Activated CD4-positive, alpha-beta T cell treated with anti-CD3 and anti-CD28 coated beads for 48 hours (primary cell): ENCODE data around the gene GATB.

ENCODE experiments used
- DNase-seq: peaks from one replicate; pipeline ENCODE4 v3.0.0-alpha.2; 2020

The GATB gene

GRCh38 chr4:151728679-151729078 is 32.1 kb downstream of the GATB start:
- no peak for DNase-seq

DNA sequence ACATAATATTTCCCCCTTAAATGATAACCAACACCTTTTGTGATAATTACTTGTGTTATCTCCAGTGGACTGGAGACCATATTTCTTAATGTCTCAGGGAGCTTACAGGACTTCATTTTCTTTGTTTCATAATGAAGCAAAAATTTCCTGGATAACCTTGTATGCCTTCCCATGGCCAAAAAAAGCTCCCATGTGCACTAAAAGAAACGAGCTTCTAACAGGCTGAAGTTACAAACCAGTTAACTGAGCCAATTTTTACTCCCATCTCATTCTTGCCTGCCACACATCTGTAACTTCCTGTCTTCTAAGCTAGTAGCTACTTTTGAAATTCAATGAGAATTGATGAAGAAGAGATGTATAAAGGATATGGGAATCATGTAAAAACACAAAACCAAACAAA is 32.8 kb downstream of the GATB start:
- no peak for DNase-seq

- DNase-seq: no peak
These were observed 33.4 kb downstream of the GATB start for GRCh38 chr4:151727365-151727764.

DNA sequence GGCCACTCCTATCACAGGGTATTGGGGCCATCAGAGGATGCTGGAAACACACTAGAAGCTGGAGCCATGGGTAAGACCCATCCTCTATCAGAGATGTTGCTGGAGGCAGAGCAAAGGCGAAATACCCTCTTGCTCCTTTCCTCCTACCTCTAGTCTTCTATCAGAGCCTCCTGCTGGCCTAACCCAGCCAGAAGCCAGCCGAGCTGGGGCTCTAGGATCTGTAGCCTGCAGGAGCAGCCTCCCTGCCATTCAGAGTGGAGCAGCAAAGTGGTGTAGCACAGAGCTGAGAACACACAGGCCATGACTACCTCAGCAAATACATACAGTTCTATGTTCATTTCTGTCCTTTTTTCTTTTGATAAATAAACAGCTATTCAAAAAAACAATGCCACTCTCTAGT is 35.7 kb downstream of the GATB start:
- DNase-seq: peak; percentile 4

GRCh38 chr4:151721916-151722315 is 38.9 kb downstream of the GATB start:
- DNase-seq: no peak

GRCh38 chr4:151721466-151721865 is 39.3 kb downstream of the GATB start:
- no peak for DNase-seq

DNA sequence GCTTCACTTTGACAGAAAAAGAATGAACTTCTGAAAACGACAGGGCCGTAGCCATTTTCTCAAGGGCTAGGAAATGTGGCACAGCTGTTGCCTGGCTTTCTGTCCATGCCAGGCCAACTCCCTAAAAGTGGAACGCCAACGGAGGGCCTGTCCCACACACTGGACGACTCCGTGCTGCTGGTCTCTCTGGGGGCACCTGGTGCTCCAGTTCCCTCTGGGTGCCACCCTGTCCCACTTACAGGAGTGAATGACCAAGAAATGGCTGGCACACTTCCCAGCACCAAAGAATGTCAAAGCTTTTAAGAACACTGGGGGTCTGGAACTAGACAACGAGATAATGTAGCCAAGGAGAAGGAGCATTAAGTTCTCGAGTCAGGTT is 40.9 kb downstream of the GATB start:
- no peak for DNase-seq

DNA sequence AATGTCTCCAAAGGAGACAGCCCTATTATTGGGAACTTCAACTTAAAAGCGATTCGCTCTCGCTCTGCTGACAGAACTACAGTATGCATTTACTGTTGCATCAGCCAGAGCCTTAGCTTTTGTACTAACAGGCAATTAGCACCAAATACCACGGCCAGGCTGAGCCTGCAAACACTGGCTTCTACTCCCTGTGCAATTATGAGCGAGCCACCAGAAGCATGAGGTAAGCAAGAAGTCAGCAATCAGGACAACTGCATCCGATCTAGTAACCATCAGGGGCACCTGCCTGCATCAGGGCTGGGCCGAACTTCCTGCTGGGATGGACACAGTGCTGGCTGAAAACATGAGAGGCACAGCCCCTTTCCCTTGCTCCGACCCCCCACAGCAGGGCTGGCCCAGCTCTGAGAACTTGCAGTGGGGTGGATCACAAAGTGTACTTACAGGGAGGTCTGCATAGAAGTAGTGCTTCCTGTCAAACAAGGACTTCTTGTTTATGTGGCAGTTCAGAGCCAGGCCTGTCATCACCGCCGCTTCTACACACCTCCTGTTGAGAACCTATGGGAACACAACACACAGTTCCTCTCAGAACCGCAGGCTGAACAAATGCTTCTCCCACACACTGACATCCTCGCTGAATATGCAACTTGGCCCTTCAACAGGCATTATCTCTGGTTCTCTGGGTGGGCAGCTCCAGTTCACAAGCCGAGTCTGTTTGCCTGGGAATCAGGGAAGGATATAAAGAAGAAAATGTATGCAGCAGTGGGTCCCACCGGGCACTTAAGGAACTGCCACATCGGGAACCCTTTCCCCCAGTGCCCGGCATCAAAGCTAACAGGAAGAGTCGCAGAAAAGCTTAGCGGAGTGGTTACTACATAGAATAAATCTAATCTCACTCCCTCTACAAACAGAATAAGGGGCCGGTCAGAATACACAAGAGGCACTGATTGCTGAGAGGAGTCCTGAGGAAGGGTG is 41.5 kb downstream of the GATB start:
- no peak for DNase-seq

- no peak for DNase-seq
These were observed 42.7 kb downstream of the GATB start for GRCh38 chr4:151717909-151718628.

GRCh38 chr4:151717314-151717713 is 43.5 kb downstream of the GATB start:
- no peak for DNase-seq

GRCh38 chr4:151716324-151716723 is 44.5 kb downstream of the GATB start:
- no peak for DNase-seq

GRCh38 chr4:151715881-151716280 is 44.9 kb downstream of the GATB start:
- DNase-seq: no peak

DNA sequence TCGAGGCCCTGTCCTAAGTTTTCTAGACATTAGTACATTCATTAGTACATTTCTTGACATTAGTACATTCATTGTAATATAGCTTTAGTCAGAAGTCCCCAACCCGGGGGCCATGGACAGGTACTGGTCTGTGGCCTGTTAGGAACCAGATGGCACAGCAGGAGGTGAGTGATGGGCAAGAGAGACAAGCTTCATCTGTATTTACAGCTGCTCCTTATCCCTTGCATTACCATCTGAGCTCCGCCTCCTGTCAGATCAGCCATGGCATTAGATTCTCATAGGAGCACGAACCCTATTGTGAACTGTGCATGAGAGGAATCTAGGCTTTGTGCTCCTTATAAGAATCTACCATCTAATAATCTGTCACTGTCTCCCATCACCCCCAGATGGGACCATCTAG is 48.0 kb downstream of the GATB start:
- DNase-seq: no peak

- no peak for DNase-seq
These were observed 49.2 kb downstream of the GATB start for GRCh38 chr4:151711646-151712045.

- no peak for DNase-seq
These were observed 51.2 kb downstream of the GATB start for GRCh38 chr4:151709587-151709986.

GRCh38 chr4:151709071-151709470 is 51.7 kb downstream of the GATB start:
- DNase-seq: no peak

GRCh38 chr4:151708100-151708499 is 52.7 kb downstream of the GATB start:
- no peak for DNase-seq

- no peak for DNase-seq
These were observed 57.4 kb downstream of the GATB start for GRCh38 chr4:151703401-151703800.

- no peak for DNase-seq
These were observed 58.6 kb downstream of the GATB start for GRCh38 chr4:151702256-151702655.

GRCh38 chr4:151700566-151701316 is 60.1 kb downstream of the GATB start:
- DNase-seq: peak; percentile 51

- no peak for DNase-seq
These were observed 62.6 kb downstream of the GATB start for GRCh38 chr4:151698213-151698612.

- no peak for DNase-seq
These were observed 65.7 kb downstream of the GATB start for GRCh38 chr4:151694961-151695720.
